ENCODE results near the gene CRACR2B.

CRACR2B gene

GRCh38 chr11:861105-861479 lies 33.4 kb downstream of the CRACR2B start:
- TF ChIP-seq CTCF (IDR thresholded peaks at IDR 0.05) = no peak

GRCh38 chr11:862081-862661 lies 34.5 kb downstream of the CRACR2B start:
- TF ChIP-seq CTCF (IDR thresholded peaks at IDR 0.05) = no peak

- no peak for TF ChIP-seq CTCF (IDR thresholded peaks at IDR 0.05)
Observed at GRCh38 chr11:862696-863022, 34.9 kb downstream of the CRACR2B start.

GRCh38 chr11:863023-863909 lies 35.5 kb downstream of the CRACR2B start:
- TF ChIP-seq CTCF (IDR thresholded peaks at IDR 0.05) = no peak

- no peak for TF ChIP-seq CTCF (IDR thresholded peaks at IDR 0.05)
Observed at GRCh38 chr11:863910-864827, 36.5 kb downstream of the CRACR2B start.

- no peak for TF ChIP-seq CTCF (IDR thresholded peaks at IDR 0.05)
Observed at GRCh38 chr11:864898-865297, 37.2 kb downstream of the CRACR2B start.
